ENCODE measurements around the gene ST6GALNAC4. TPM values are rescaled to one million over a fixed set of nuclear protein-coding genes. Genes with fewer than 3 reads are reported as not detected.

ST6GALNAC4 gene
- total and polyA plus RNA-seq, 3 donors from 2014 or later, result 10.3 to 24.7 (median 18.8) TPM

- Histone ChIP-seq H3K36me3 (ENCODE audit: low read depth, missing control alignments) (no peaks in the 10 kb centered on the region), H3K4me3 (peak overlapping the region in 1 of 2 donors; percentile 56), H3K9me3 (no peaks in the 10 kb centered on the region), H3K27me3 (no peaks in the 10 kb centered on the region), H3K4me1 (peaks cover 21% of the 10 kb centered on the region), H3K27ac (peak overlapping the region in 1 of 2 donors; percentile 12)
- intact Hi-C loops (cut with DNase I; ENCODE audit: low total_unique reads), result loop anchor here (5.0 kb wide), 1 partner anchor 178 kb away; the partner anchor contains the start of gene TOR2A
- TF ChIP-seq POLR2A (IDR thresholded peaks at IDR 0.05) (no peak), CTCF (IDR thresholded peaks at IDR 0.05) (no peak)
- DNase-seq, result no peak
- 67 to 68% methylated on average over 5 of the region's 5 CpGs for WGBS, 2 donors
These were observed 1.5 kb downstream of the ST6GALNAC4 start for GRCh38 chr9:127915325-127915752.

GRCh38 chr9:127913682-127914081 lies 3.2 kb downstream of the ST6GALNAC4 start:
- no peak overlapping the region for H3K4me3 ChIP-seq
- TF ChIP-seq CTCF (IDR thresholded peaks at IDR 0.05) (no peak), POLR2A (IDR thresholded peaks at IDR 0.05) (no peak)
- peaks cover 21% of the 10 kb centered on the region for H3K4me1 ChIP-seq
- WGBS, 2 donors, result 88 to 96% methylated on average over 9 to 11 of the region's 11 CpGs
- H3K27me3 ChIP-seq, result no peaks in the 10 kb centered on the region
- no peak for DNase-seq
- intact Hi-C loops (cut with DNase I; ENCODE audit: low total_unique reads), result no loop called here
- H3K36me3 ChIP-seq (ENCODE audit: low read depth, missing control alignments), result no peaks in the 10 kb centered on the region
- no peaks in the 10 kb centered on the region for H3K9me3 ChIP-seq
- H3K27ac ChIP-seq, result no peak overlapping the region

GRCh38 chr9:127912882-127913281 lies 4.0 kb downstream of the ST6GALNAC4 start:
- 87 to 98% methylated on average over 5 of the region's 5 CpGs for WGBS, 2 donors
- Histone ChIP-seq H3K9me3 (no peaks in the 10 kb centered on the region), H3K36me3 (ENCODE audit: low read depth, missing control alignments) (no peaks in the 10 kb centered on the region), H3K4me3 (no peak overlapping the region), H3K4me1 (peaks cover 21% of the 10 kb centered on the region), H3K27me3 (no peaks in the 10 kb centered on the region), H3K27ac (no peak overlapping the region)
- no peak for DNase-seq
- intact Hi-C loops (cut with DNase I; ENCODE audit: low total_unique reads), result no loop called here
- no peak for TF ChIP-seq CTCF (IDR thresholded peaks at IDR 0.05)
- no peak for TF ChIP-seq POLR2A (IDR thresholded peaks at IDR 0.05)

- DNase-seq, result no peak
- TF ChIP-seq POLR2A (IDR thresholded peaks at IDR 0.05) (no peak), CTCF (IDR thresholded peaks at IDR 0.05) (no peak)
- Histone ChIP-seq H3K27me3 (no peaks in the 10 kb centered on the region), H3K4me1 (peaks cover 22% of the 10 kb centered on the region), H3K4me3 (no peak overlapping the region), H3K36me3 (ENCODE audit: low read depth, missing control alignments) (no peaks in the 10 kb centered on the region), H3K27ac (no peak overlapping the region), H3K9me3 (no peaks in the 10 kb centered on the region)
- WGBS, 2 donors, result 93 to 96% methylated on average over 5 to 30 of the region's 31 CpGs
- intact Hi-C loops (cut with DNase I; ENCODE audit: low total_unique reads), result no loop called here
These were observed 4.5 kb downstream of the ST6GALNAC4 start for GRCh38 chr9:127912296-127912695.

GRCh38 chr9:127910613-127911205 lies 6.1 kb downstream of the ST6GALNAC4 start:
- peak; percentile 46 for DNase-seq
- H3K27me3 ChIP-seq, result no peaks in the 10 kb centered on the region
- H3K4me1 ChIP-seq, result peaks cover 32% of the 10 kb centered on the region
- WGBS, 2 donors, result 57 to 60% methylated on average over 6 of the region's 6 CpGs
- H3K4me3 ChIP-seq, result no peak overlapping the region
- H3K27ac ChIP-seq, result no peak overlapping the region
- H3K36me3 ChIP-seq (ENCODE audit: low read depth, missing control alignments), result no peaks in the 10 kb centered on the region
- intact Hi-C loops (cut with DNase I; ENCODE audit: low total_unique reads), result no loop called here
- peak in 1 of 3 experiments; percentile 21 for TF ChIP-seq CTCF (IDR thresholded peaks at IDR 0.05)
- TF ChIP-seq POLR2A (IDR thresholded peaks at IDR 0.05), result no peak
- no peaks in the 10 kb centered on the region for H3K9me3 ChIP-seq
